Stimulated activated naive B cell treated with anti-CD40 and anti-IgM and Interleukin-4, amounts not matched to agents 10 μg/mL and 1 μg/mL and 100 μg/mL, for 72 hours (primary cell): ENCODE data around the gene B4GALT4.
"Not testable (repeated sequence)": the region's sequence is repeated elsewhere in the genome, so short reads cannot be mapped to it uniquely, and the experiment has no call there.

Experiments
- ATAC-seq, 2 donors: fragments of 150-1000 bp; cut with Tn5 transposase; replicated peaks; 2 replicates each; pipeline ENCODE4 v1.10.0; 2021; ENCODE audit warnings: moderate library complexity in 1 of 2
- DNase-seq: peaks from one replicate; pipeline ENCODE4 v3.0.0; 2021
- H3K27ac Mint-ChIP-seq: one replicate; pipeline ENCODE4 v1.8.0; 2022; ENCODE audit warnings: mild to moderate bottlenecking, mixed read lengths
- H3K27me3 Mint-ChIP-seq, 2 donors: one replicate each; pipeline ENCODE4 v1.8.0; 2022; ENCODE audit warnings: mixed read lengths in 2 of 2
- H3K36me3 Mint-ChIP-seq, 2 donors: one replicate each; pipeline ENCODE4 v1.8.0; 2022; ENCODE audit warnings: mixed read lengths in 2 of 2, mild to moderate bottlenecking in 1 of 2
- H3K4me1 Mint-ChIP-seq, 2 donors: one replicate each; pipeline ENCODE4 v1.8.0; 2022; ENCODE audit warnings: mixed read lengths in 2 of 2, mild to moderate bottlenecking in 1 of 2
- H3K4me3 Mint-ChIP-seq, 2 donors: one replicate each; pipeline ENCODE4 v1.8.0; 2022; ENCODE audit warnings: mild to moderate bottlenecking in 2 of 2, mixed read lengths in 2 of 2, moderate library complexity in 1 of 2
- H3K9me3 Mint-ChIP-seq, 2 donors: one replicate each; pipeline ENCODE4 v1.8.0; 2022; ENCODE audit warnings: mixed read lengths in 2 of 2, mild to moderate bottlenecking in 1 of 2

B4GALT4 gene

DNA sequence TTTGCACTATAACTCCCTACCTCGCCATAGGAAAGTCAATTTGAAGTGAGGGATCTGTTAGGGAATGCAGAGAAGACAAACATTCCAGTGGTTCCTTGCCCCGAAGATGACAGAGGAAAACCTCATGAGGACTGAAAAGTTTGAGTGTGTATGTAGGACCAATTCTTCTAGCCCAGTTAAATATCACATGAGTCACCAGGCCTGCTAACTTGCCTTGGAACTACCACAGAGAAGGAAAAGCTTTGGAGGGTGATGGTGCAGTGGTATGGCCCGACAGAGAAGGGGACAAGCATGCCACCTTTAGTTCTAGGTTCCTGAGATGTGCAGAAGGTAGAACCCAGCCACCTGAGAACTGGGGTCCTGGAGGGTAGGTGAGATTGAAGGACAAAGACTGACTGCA, 69.9 kb downstream of the B4GALT4 start:
- H3K36me3 Mint-ChIP-seq = no peaks in the 10 kb centered on the region
- no peak overlapping the region for H3K4me3 Mint-ChIP-seq
- DNase-seq (no peak), ATAC-seq (no peak)
- peaks cover 0 to 13% of the 10 kb centered on the region in 2 donors for H3K27me3 Mint-ChIP-seq
- no peaks in the 10 kb centered on the region for H3K4me1 Mint-ChIP-seq
- H3K27ac Mint-ChIP-seq = no peak overlapping the region
- no peaks in the 10 kb centered on the region for H3K9me3 Mint-ChIP-seq

DNA sequence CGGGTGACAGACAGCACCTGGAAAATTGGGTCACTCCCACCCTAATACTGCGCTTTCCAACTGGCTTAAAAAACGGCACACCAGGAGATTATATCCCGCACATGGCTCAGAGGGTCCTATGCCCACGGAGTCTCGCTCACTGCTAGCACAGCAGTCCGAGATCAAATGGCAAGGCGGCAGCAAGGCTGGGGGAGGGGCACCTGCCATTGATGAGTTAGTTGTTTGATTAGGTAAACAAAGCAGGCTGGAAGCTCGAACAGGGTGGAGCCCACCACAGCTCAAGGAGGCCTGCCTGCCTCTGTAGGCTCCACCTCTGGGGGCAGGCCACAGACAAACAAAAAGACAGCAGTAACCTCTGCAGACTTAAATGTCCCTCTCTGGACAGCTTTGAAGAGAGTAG, 75.9 kb downstream of the B4GALT4 start:
- not testable (repeated sequence) for H3K4me1 Mint-ChIP-seq, H3K27ac Mint-ChIP-seq, DNase-seq, H3K36me3 Mint-ChIP-seq, ATAC-seq, H3K4me3 Mint-ChIP-seq, H3K9me3 Mint-ChIP-seq
- peaks cover 3 to 23% of the 10 kb centered on the region in 2 donors for H3K27me3 Mint-ChIP-seq
